Left colon (tissue), 2 donors: ENCODE measurements around the gene FARP1. TPM values are rescaled to one million over a fixed set of nuclear protein-coding genes. Genes with fewer than 3 reads are reported as not detected.

Experiments
- ATAC-seq: fragments of 200-7000 bp; cut with Tn5 transposase; one replicate; pipeline ENCODE4 v1.9.1; 2020; ENCODE audit warnings: mild to moderate bottlenecking, moderate library complexity
- DNase-seq, 2 donors: peaks; one replicate each; pipeline ENCODE4 v3.0.0-alpha.2; 2020
- intact Hi-C, 2 donors: fragments of 100-400 bp; cut with DNase I in 1 of 2; cut with micrococcal nuclease in 1 of 2; formaldehyde crosslinking; loops; one replicate each; pipeline versions ENCODE4 v1.11.2 to v1.14.0; 2022; cut with DNase I, micrococcal nuclease
- total RNA-seq, 2 donors: library from RNA; stranded (reverse); fragmentation: NEBNext Ultra II Directional; extraction: Animal tissue kit (Norgen Biotek cat#: 25700); gene quantifications; one replicate each; pipeline ENCODE4 v1.2.1, GENCODE V29; 2021
- donor health status: DM: no; HTN: no; CAD: no.
- donor health status: DM: yes; HTN: yes; CAD: no.

The FARP1 gene
- total RNA-seq, 2 donors from 2014 or later: 38.8 to 50.3 TPM

GRCh38 chr13:98190889-98191444 is 48.1 kb downstream of the FARP1 start:
- ATAC-seq (no peak), DNase-seq (no peak)
- intact Hi-C loops: no loop called here

- DNase-seq (no peak), ATAC-seq (peak; percentile 63)
- intact Hi-C loops: no loop called here
Measured at GRCh38 chr13:98192008-98192407, 49.1 kb downstream of the FARP1 start.

- DNase-seq (no peak), ATAC-seq (peak; percentile 67)
- intact Hi-C loops: no loop called here
Measured at GRCh38 chr13:98195054-98195791, 52.3 kb downstream of the FARP1 start.

GRCh38 chr13:98198683-98199082 is 55.8 kb downstream of the FARP1 start:
- ATAC-seq (no peak), DNase-seq (no peak)
- intact Hi-C loops: no loop called here

- ATAC-seq (peak; percentile 70), DNase-seq (no peak)
- intact Hi-C loops: no loop called here
Measured at GRCh38 chr13:98199480-98199879, 56.6 kb downstream of the FARP1 start.

GRCh38 chr13:98200211-98200878 is 57.5 kb downstream of the FARP1 start:
- no peak for DNase-seq
- no peak for ATAC-seq
- intact Hi-C loops: no loop called here

GRCh38 chr13:98201189-98201588 is 58.3 kb downstream of the FARP1 start:
- no peak for ATAC-seq
- intact Hi-C loops: no loop called here
- no peak for DNase-seq

GRCh38 chr13:98201984-98202383 is 59.1 kb downstream of the FARP1 start:
- ATAC-seq (peak; percentile 86), DNase-seq (peak; percentile 35 to 40)
- intact Hi-C loops: no loop called here

- no peak for ATAC-seq
- DNase-seq: no peak
- intact Hi-C loops: no loop called here
Measured at GRCh38 chr13:98203646-98204326, 60.9 kb downstream of the FARP1 start.

- ATAC-seq: no peak
- no peak for DNase-seq
- intact Hi-C loops: no loop called here
Measured at GRCh38 chr13:98204546-98204945, 61.7 kb downstream of the FARP1 start.

GRCh38 chr13:98206946-98207345 is 64.1 kb downstream of the FARP1 start:
- ATAC-seq (no peak), DNase-seq (no peak)
- intact Hi-C loops: no loop called here

GRCh38 chr13:98207416-98207815 is 64.5 kb downstream of the FARP1 start:
- intact Hi-C loops: no loop called here
- no peak for ATAC-seq
- DNase-seq: no peak

GRCh38 chr13:98208606-98209005 is 65.7 kb downstream of the FARP1 start:
- DNase-seq (no peak), ATAC-seq (no peak)
- intact Hi-C loops: no loop called here

GRCh38 chr13:98212763-98213162 is 69.9 kb downstream of the FARP1 start:
- ATAC-seq (no peak), DNase-seq (no peak)
- intact Hi-C loops: no loop called here

GRCh38 chr13:98213354-98213753 is 70.5 kb downstream of the FARP1 start:
- ATAC-seq: no peak
- DNase-seq: no peak
- intact Hi-C loops: no loop called here

GRCh38 chr13:98214008-98214643 is 71.2 kb downstream of the FARP1 start:
- ATAC-seq (peak; percentile 31), DNase-seq (no peak)
- intact Hi-C loops: no loop called here

GRCh38 chr13:98214707-98215106 is 71.8 kb downstream of the FARP1 start:
- ATAC-seq (peak; percentile 95), DNase-seq (peak; percentile 41 to 44)
- intact Hi-C loops: no loop called here

GRCh38 chr13:98215508-98215907 is 72.6 kb downstream of the FARP1 start:
- intact Hi-C loops: no loop called here
- ATAC-seq (no peak), DNase-seq (no peak)

- intact Hi-C loops: no loop called here
- ATAC-seq: no peak
- DNase-seq: no peak
Measured at GRCh38 chr13:98216135-98216565, 73.3 kb downstream of the FARP1 start.
